Ishikawa (cell line): ENCODE results near the gene TMC6.

Experiments
- CREB1 ChIP-seq: IDR thresholded peaks from 2 replicates; pipeline ENCODE4 v1.6.1; 2012; ENCODE audit warnings: low read depth
- EGR1 ChIP-seq: IDR thresholded peaks from 2 replicates; pipeline ENCODE4 v1.6.1; 2012
- EP300 ChIP-seq: IDR thresholded peaks from 2 replicates; pipeline ENCODE4 v1.6.1; 2012; ENCODE audit warnings: borderline replicate concordance
- FOXM1 ChIP-seq: IDR thresholded peaks from 2 replicates; pipeline ENCODE4 v1.6.1; 2012; ENCODE audit warnings: low read depth, borderline replicate concordance
- MAX ChIP-seq: IDR thresholded peaks from 2 replicates; pipeline ENCODE4 v1.6.1; 2012
- NFIC ChIP-seq: IDR thresholded peaks from 2 replicates; pipeline ENCODE4 v1.6.1; 2012
- RAD21 ChIP-seq: IDR thresholded peaks from 2 replicates; pipeline ENCODE4 v1.6.1; 2012; ENCODE audit warnings: low read depth
- REST ChIP-seq: IDR thresholded peaks from 2 replicates; pipeline ENCODE4 v1.6.1; 2012; ENCODE audit warnings: low read depth, mild to moderate bottlenecking
- TAF1 ChIP-seq: IDR thresholded peaks from 2 replicates; pipeline ENCODE4 v1.6.1; 2012; ENCODE audit warnings: low read depth, mild to moderate bottlenecking
- TCF12 ChIP-seq: IDR thresholded peaks from 2 replicates; pipeline ENCODE4 v1.6.1; 2012; ENCODE audit warnings: low read depth
- TEAD4 ChIP-seq: IDR thresholded peaks from 2 replicates; pipeline ENCODE4 v1.6.1; 2012
- USF1 ChIP-seq: IDR thresholded peaks from 2 replicates; pipeline ENCODE4 v1.6.1; 2012
- YY1 ChIP-seq: IDR thresholded peaks from 2 replicates; pipeline ENCODE4 v1.6.1; 2012; ENCODE audit warnings: low read depth
- ZBTB7A ChIP-seq: IDR thresholded peaks from 2 replicates; pipeline ENCODE4 v1.6.1; 2012; ENCODE audit warnings: low read depth

TMC6 gene

GRCh38 chr17:78144736-78145641 lies 16.4 kb upstream of the TMC6 start:
- TF ChIP-seq RAD21 (no peak), USF1 (peak; percentile 80), ZBTB7A (no peak), FOXM1 (no peak), TEAD4 (no peak; the same call in 1 of the 2 replicates), NFIC (peak; percentile 59; the same call in 1 of the 2 replicates), TCF12 (peak; percentile 67; the same call in 1 of the 2 replicates), EGR1 (no peak), MAX (no peak; the same call in 1 of the 2 replicates), CREB1 (no peak), EP300 (peak; percentile 39; the same call in 1 of the 2 replicates), TAF1 (no peak), REST (no peak)

GRCh38 chr17:78144147-78144719 lies 15.7 kb upstream of the TMC6 start:
- TF ChIP-seq NFIC (peak; percentile 68), EGR1 (no peak), MAX (peak; percentile 80)

- TF ChIP-seq TAF1 (no peak), REST (no peak)
Observed at GRCh38 chr17:78143214-78144146, 14.9 kb upstream of the TMC6 start.

- no peak for TF ChIP-seq TEAD4
- no peak for TF ChIP-seq CREB1
- TF ChIP-seq TAF1: no peak
- no peak for TF ChIP-seq FOXM1
- TF ChIP-seq YY1: 0 out of 2 replicates have a peak, but pooled peaks have one; percentile 15
- TF ChIP-seq NFIC: peak; percentile 57
- no peak for TF ChIP-seq REST
- TF ChIP-seq MAX: peak; percentile 52; the same call in 1 of the 2 replicates
- peak; percentile 25; the same call in 1 of the 2 replicates for TF ChIP-seq EP300
- 0 out of 2 replicates have a peak, but pooled peaks have one; percentile 19 for TF ChIP-seq TCF12
Observed at GRCh38 chr17:78142119-78142861, 13.7 kb upstream of the TMC6 start.
